K562 (cell line): ENCODE results near the gene FYB1. TPM values are rescaled to one million over a fixed set of nuclear protein-coding genes. Genes with fewer than 3 reads are reported as not detected.
A peak's percentile ranks its signal among the peaks of the same experiment; 100 is the strongest.

Source experiments
- ATAC-seq: fragments of 200-7000 bp; cut with Tn5 transposase; 3 replicates; pipeline ENCODE4 v1.9.1; 2020; ENCODE audit warnings: moderate library complexity
- BruUV-seq: library from RNA; stranded (reverse); fragments of 400-500 nt; replicated peaks from 2 replicates; lab custom pipeline; 2021; lab: Mats Ljungman, UMichigan
- CTCF ChIA-PET: fragments of 300-600 bp; formaldehyde crosslinking; extraction: SDS; loops from one replicate; lab custom pipeline; 2021; ENCODE audit warnings: low intra/inter-chr PET ratio; lab: Yijun Ruan, JAX
- POLR2A ChIA-PET: fragments of 300-600, 350-650 bp; sonication (Branson Sonifier 250); formaldehyde crosslinking; extraction: SDS; loops from one replicate; lab custom pipeline; 2021; ENCODE audit warnings: antibody characterized with exemption, inconsistent platforms; lab: Yijun Ruan, JAX
- DNase-seq, 4 experiments: peaks; one replicate each; pipeline versions ENCODE4 v3.0.0 to v3.0.0-alpha.2; 2011 to 2018; ENCODE audit warnings: low spot score in 3 of 4, mixed read lengths in 3 of 4; ENCODE audit errors: extremely low read depth in 1 of 4
- FAIRE-seq: peaks from 2 replicates; lab custom pipeline; 2011; peaks lifted over from hg19 to GRCh38; lab: Jason Lieb, UNC
- H2AFZ ChIP-seq: 2 replicates; pipeline ENCODE4 v1.6.0; 2011; ENCODE audit warnings: low read depth, low read length, control low read depth, inconsistent platforms
- H3K27ac ChIP-seq: fragments of 200-600 bp; 3 replicates; pipeline ENCODE4 v1.8.0; 2011; ENCODE audit warnings: low read depth, mild to moderate bottlenecking, control low read depth, inconsistent platforms, low read length, moderate library complexity, mixed read lengths; ENCODE audit errors: extremely low read depth
- H3K27me3 ChIP-seq, 2 experiments: fragments of 300-600 bp in 1 of 2; 2 replicates in 1 of 2; 3 replicates in 1 of 2; pipeline versions ENCODE4 v1.6.0 to v1.8.0; 2011; ENCODE audit warnings: inconsistent platforms in 2 of 2, low read length in 2 of 2, mild to moderate bottlenecking in 1 of 2, mixed read lengths in 1 of 2, moderate library complexity in 1 of 2; ENCODE audit not compliant: control insufficient read depth in 2 of 2, insufficient read depth in 2 of 2
- H3K36me3 ChIP-seq: fragments of 300-600 bp; 3 replicates; pipeline ENCODE4 v1.8.0; 2011; ENCODE audit warnings: mild to moderate bottlenecking, low read length, inconsistent platforms; ENCODE audit not compliant: control insufficient read depth, insufficient read depth
- H3K4me1 ChIP-seq, 2 experiments: fragments of 200-600 bp in 1 of 2; replicated peaks in 1 of 2; 2 replicates in 1 of 2; 3 replicates in 1 of 2; pipeline versions ENCODE4 v1.5.1 to v1.8.0; 2011; ENCODE audit warnings: inconsistent platforms in 2 of 2, low read length in 2 of 2, mild to moderate bottlenecking in 1 of 2, mixed read lengths in 1 of 2, moderate library complexity in 1 of 2; ENCODE audit not compliant: control insufficient read depth in 2 of 2, insufficient read depth in 2 of 2
- H3K4me2 ChIP-seq: 2 replicates; pipeline ENCODE4 v1.6.1; 2011; ENCODE audit warnings: low read length, control low read depth, inconsistent platforms, mixed read lengths; ENCODE audit not compliant: insufficient read depth
- H3K4me3 ChIP-seq: fragments of 200-600 bp; sonication (generic), shearing (Covaris generic); 2 replicates; pipeline ENCODE4 v1.5.1; 2016; ENCODE audit warnings: control low read depth, inconsistent platforms
- H3K79me2 ChIP-seq: fragments of 200-600 bp; 3 replicates; pipeline ENCODE4 v1.8.0; 2011; ENCODE audit warnings: low read length, inconsistent platforms; ENCODE audit not compliant: control insufficient read depth, insufficient read depth
- H3K9ac ChIP-seq, 2 experiments: 2 replicates each; pipeline versions ENCODE4 v1.6.0 to v1.6.1; 2011; ENCODE audit warnings: low read depth in 2 of 2, low read length in 2 of 2, control low read depth in 1 of 2, inconsistent platforms in 1 of 2, mild to moderate bottlenecking in 1 of 2, mixed read lengths in 1 of 2; ENCODE audit not compliant: insufficient read depth in 1 of 2
- H3K9me1 ChIP-seq: one replicate; pipeline ENCODE4 v1.6.0; 2011; ENCODE audit warnings: inconsistent platforms, mild to moderate bottlenecking, low read length, moderate library complexity; ENCODE audit not compliant: control insufficient read depth, insufficient read depth
- H3K9me3 ChIP-seq: replicated peaks from 2 replicates; pipeline ENCODE4 v1.5.1; 2011; ENCODE audit warnings: low read depth, low read length, inconsistent platforms; ENCODE audit not compliant: control insufficient read depth, insufficient read depth
- H4K20me1 ChIP-seq: replicated peaks from 2 replicates; pipeline ENCODE4 v1.6.1; 2011; ENCODE audit warnings: low read length, inconsistent platforms, mixed read lengths; ENCODE audit not compliant: control insufficient read depth, insufficient read depth
- CEBPG ChIP-seq, 3 experiments: fragments of 200-800 bp in 1 of 3; sonication (Bioruptor generic) in 1 of 3; sonication (generic) in 1 of 3; formaldehyde crosslinking in 1 of 3; IDR thresholded peaks in 2 of 3; conservative IDR thresholded peaks in 1 of 3; 2 replicates each; pipeline versions ENCODE4 v1.6.1 to v1.8.0; 2016 to 2022; ENCODE audit warnings: missing compliant biosample characterization in 2 of 3, missing genetic modification characterization in 2 of 3, mild to moderate bottlenecking in 1 of 3, missing genetic modification reagents in 1 of 3
- FOXK1 ChIP-seq: sonication (generic); formaldehyde crosslinking; IDR thresholded peaks from 2 replicates; pipeline ENCODE4 v1.8.0; 2022; ENCODE audit warnings: missing genetic modification reagents, mild to moderate bottlenecking, borderline replicate concordance
- HDGF ChIP-seq: fragments of 450-650 bp; IDR thresholded peaks from 2 replicates; pipeline ENCODE4 v1.6.1; 2016
- KAT7 ChIP-seq: sonication (generic); formaldehyde crosslinking; IDR thresholded peaks from 2 replicates; pipeline ENCODE4 v1.8.0; 2022; ENCODE audit warnings: missing genetic modification reagents, mild to moderate bottlenecking, borderline replicate concordance
- KLF10 ChIP-seq: fragments of 250-450 bp; sonication (Bioruptor Pico); IDR thresholded peaks from 2 replicates; pipeline ENCODE4 v1.6.1; 2021; ENCODE audit warnings: matching md5 sums
- LARP7 ChIP-seq: fragments of 450-650 bp; IDR thresholded peaks from 2 replicates; pipeline ENCODE4 v1.6.1; 2016
- PHF8 ChIP-seq: fragments of 200-600 bp; sonication (generic); IDR thresholded peaks from 2 replicates; pipeline ENCODE4 v1.6.1; 2012; ENCODE audit warnings: mixed run types, mild to moderate bottlenecking, inconsistent platforms, low read length, moderate library complexity, borderline replicate concordance
- SETDB1 ChIP-seq: IDR thresholded peaks from one replicate; pipeline ENCODE4 v1.6.1; 2012; ENCODE audit warnings: low read length, control low read depth, inconsistent platforms
- SMARCE1 ChIP-seq: fragments of 450-650 bp; IDR thresholded peaks from 2 replicates; pipeline ENCODE4 v1.7.1; 2016; ENCODE audit warnings: mild to moderate bottlenecking
- ZFP30 ChIP-seq: fragments of 250-450 bp; sonication (Bioruptor Pico); IDR thresholded peaks from 2 replicates; pipeline ENCODE4 v1.8.0; 2022; ENCODE audit warnings: moderate library complexity, mild to moderate bottlenecking, inconsistent platforms, borderline replicate concordance
- ZNF551 ChIP-seq: fragments of 250-450 bp; sonication (Bioruptor Pico); IDR thresholded peaks from 2 replicates; pipeline ENCODE4 v1.5.0; 2021; ENCODE audit warnings: mild to moderate bottlenecking, moderate library complexity
- WGBS: fragments of 100-300 bp; shearing (Covaris generic); methylation state at CpG from one replicate; pipeline ENCODE4 v1.1.6; 2016; ENCODE audit warnings: low coverage, mixed read lengths; ENCODE audit not compliant: insufficient coverage; ENCODE audit errors: missing lambda C conversion rate; 5-methylcytosine and 5-hydroxymethylcytosine counted together
- in situ Hi-C: fragments of 300-500 bp; cut with MboI; formaldehyde crosslinking; loops from 4 replicates; pipeline ENCODE4 v1.15.0; 2018; ENCODE audit warnings: inconsistent platforms, mixed read lengths
- intact Hi-C: fragments of 100-400 bp; cut with micrococcal nuclease; formaldehyde crosslinking; loops from 2 replicates; pipeline ENCODE4 v1.14.2; 2022
- polyA plus RNA-seq, 8 experiments: library from polyadenylated mRNA; depleted of rRNA in 4 of 8; stranded (reverse) in 5 of 8; unstranded in 3 of 8; fragments of >200 nt; fragmentation: Nextera tagmentation in 2 of 8; fragmentation: Illumina TruSeq in 1 of 8; extraction: Ambion mirVana in 2 of 8; extraction: Trizol in 1 of 8; gene quantifications; 2 replicates each; pipeline versions ENCODE4 v1.2.1 to v1.2.3, GENCODE V29; 2011 to 2014; ENCODE audit warnings: inconsistent platforms in 1 of 8, missing spikeins in 1 of 8
- total RNA-seq, 7 experiments: library from RNA; depleted of rRNA in 6 of 7; stranded (reverse); fragments of >200 nt in 6 of 7; fragmentation: Illumina TruSeq in 2 of 7; extraction: Trizol in 2 of 7; gene quantifications; 2 replicates each; pipeline versions ENCODE4 v1.2.1 to v1.2.3, GENCODE V29; 2011 to 2021; ENCODE audit warnings: low replicate concordance in 1 of 7
- TF ChIP-seq, protein P1 (sequence below): fragments of 250-450 bp; sonication (Bioruptor Pico); IDR thresholded peaks from 2 replicates; pipeline ENCODE4 v1.8.0; 2022; ENCODE audit warnings: moderate library complexity, mild to moderate bottlenecking, inconsistent platforms
- TF ChIP-seq, protein P2 (sequence below), 2 experiments: fragments of 450-650 bp; IDR thresholded peaks; 2 replicates each; pipeline ENCODE4 v1.6.1; 2016
- TF ChIP-seq, protein P3 (sequence below): fragments of 450-650 bp; IDR thresholded peaks from 2 replicates; pipeline ENCODE4 v1.6.1; 2016; ENCODE audit warnings: low read depth, mild to moderate bottlenecking, moderate library complexity

FYB1 gene
- total and polyA plus RNA-seq, 9 of the 15 experiments (the other 6 are each of a cell fraction or from before 2014, with no cell fraction given) = 4.7 to 31.5 (median 9.7) TPM

DNA sequence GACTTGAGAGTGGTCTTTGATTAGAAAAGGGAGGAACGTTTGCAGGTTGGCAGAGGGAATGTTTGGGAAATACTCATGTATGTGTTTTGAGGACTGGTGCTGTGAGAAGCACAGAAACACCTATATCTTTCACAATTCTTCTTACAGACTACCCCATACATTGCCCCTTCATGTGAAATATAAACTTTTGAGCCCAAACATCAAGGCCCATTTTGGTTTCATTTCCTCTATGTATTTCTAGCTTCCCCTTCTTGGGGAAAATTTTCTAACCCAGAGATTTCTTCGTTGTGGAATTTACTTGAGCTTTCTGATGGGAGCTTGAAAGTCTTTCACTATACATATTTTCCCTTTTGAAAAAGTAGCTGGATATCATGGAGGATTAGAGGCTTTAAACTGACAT, 67.6 kb downstream of the FYB1 start:
- TF ChIP-seq SETDB1 (no peak), ZFP30 (no peak), FOXK1 (CRISPR knock-in tag) (no peak), SMARCE1 (no peak), LARP7 (no peak), ZNF551 (CRISPR knock-in tag) (no peak), KLF10 (CRISPR knock-in tag) (no peak), HDGF (no peak), CEBPG (CRISPR knock-in tag; IDR thresholded peaks at IDR 0.05) (no peak), CEBPG (tag; conservative IDR thresholded peaks at IDR 0.05 in 1 of 2, IDR thresholded peaks at IDR 0.05 in 1 of 2) (no peak), KAT7 (CRISPR knock-in tag) (no peak), PHF8 (no peak)
- TF ChIP-seq, protein P1, sequence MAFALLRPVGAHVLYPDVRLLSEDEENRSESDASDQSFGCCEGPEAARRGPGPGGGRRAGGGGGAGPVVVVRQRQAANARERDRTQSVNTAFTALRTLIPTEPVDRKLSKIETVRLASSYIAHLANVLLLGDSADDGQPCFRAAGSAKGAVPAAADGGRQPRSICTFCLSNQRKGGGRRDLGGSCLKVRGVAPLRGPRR (CRISPR knock-in tag) = no peak
- TF ChIP-seq, protein P2, sequence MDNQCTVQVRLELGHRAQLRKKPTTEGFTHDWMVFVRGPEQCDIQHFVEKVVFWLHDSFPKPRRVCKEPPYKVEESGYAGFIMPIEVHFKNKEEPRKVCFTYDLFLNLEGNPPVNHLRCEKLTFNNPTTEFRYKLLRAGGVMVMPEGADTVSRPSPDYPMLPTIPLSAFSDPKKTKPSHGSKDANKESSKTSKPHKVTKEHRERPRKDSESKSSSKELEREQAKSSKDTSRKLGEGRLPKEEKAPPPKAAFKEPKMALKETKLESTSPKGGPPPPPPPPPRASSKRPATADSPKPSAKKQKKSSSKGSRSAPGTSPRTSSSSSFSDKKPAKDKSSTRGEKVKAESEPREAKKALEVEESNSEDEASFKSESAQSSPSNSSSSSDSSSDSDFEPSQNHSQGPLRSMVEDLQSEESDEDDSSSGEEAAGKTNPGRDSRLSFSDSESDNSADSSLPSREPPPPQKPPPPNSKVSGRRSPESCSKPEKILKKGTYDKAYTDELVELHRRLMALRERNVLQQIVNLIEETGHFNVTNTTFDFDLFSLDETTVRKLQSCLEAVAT (IDR thresholded peaks at IDR 0.05) = no peak
- TF ChIP-seq, protein P3, sequence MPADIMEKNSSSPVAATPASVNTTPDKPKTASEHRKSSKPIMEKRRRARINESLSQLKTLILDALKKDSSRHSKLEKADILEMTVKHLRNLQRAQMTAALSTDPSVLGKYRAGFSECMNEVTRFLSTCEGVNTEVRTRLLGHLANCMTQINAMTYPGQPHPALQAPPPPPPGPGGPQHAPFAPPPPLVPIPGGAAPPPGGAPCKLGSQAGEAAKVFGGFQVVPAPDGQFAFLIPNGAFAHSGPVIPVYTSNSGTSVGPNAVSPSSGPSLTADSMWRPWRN = no peak
- POLR2A ChIA-PET = interaction anchor here (0.6 to 0.9 kb wide), 3 partner anchors 10 to 69 kb away, joined by 3 to 5 read pairs (median 3); no protein-coding TSS in a partner anchor
- no TSS peak for BruUV-seq
- Histone ChIP-seq H3K4me3 (no peak overlapping the region), H3K9me1 (no peaks in the 10 kb centered on the region), H3K79me2 (no peaks in the 10 kb centered on the region), H4K20me1 (no peaks in the 10 kb centered on the region), H3K9ac (no peak overlapping the region), H3K4me1 (peaks cover 0 to 16% of the 10 kb centered on the region in 2 experiments; a peak in 4 of 5 replicates), H3K4me2 (no peak overlapping the region), H3K9me3 (no peaks in the 10 kb centered on the region), H3K36me3 (no peaks in the 10 kb centered on the region), H3K27ac (no peak overlapping the region), H3K27me3 (no peaks in the 10 kb centered on the region), H2AFZ (peak overlapping the region; percentile 18; the same call in 1 of the 2 replicates)
- CTCF ChIA-PET = no interaction called here
- no peak for DNase-seq
- intact Hi-C loops (no loop called here), in situ Hi-C loops (no loop called here)
- WGBS = 39% methylated on average over 2 of the region's 2 CpGs
- ATAC-seq = no peak
- no peak for FAIRE-seq
